ENCODE measurements around the gene GTPBP8.

GRCh38 chr3:113040231-113040630 is 49.4 kb downstream of the GTPBP8 start:
- TF ChIP-seq CTCF (IDR thresholded peaks at IDR 0.05; ENCODE audit: insufficient read depth, low read length, poor library complexity, severe bottlenecking) (no peak), EZH2phosphoT487 (conservative IDR thresholded peaks at IDR 0.05; ENCODE audit: low read length) (no peak)

All from SU-DHL-6 (cell line).